GM10266 (cell line): ENCODE results near the gene POR.

Experiments
- DNase-seq: peaks from one replicate; pipeline ENCODE4 v3.0.0; 2012; ENCODE audit errors: extremely low spot score
- CTCF ChIP-seq: IDR thresholded peaks from 2 replicates; pipeline ENCODE4 v1.5.1; 2012; ENCODE audit warnings: mild to moderate bottlenecking, low read depth; ENCODE audit not compliant: control insufficient read depth, insufficient read depth; ENCODE audit errors: missing control alignments

Gene POR

GRCh38 chr7:75981203-75981452 is 66.2 kb downstream of the POR start:
- no peak for TF ChIP-seq CTCF
- DNase-seq, result no peak

GRCh38 chr7:75981453-75982305 is 66.7 kb downstream of the POR start:
- DNase-seq, result no peak
- no peak for TF ChIP-seq CTCF

- TF ChIP-seq CTCF, result no peak
- DNase-seq, result no peak
Measured at GRCh38 chr7:75982306-75983064, 67.5 kb downstream of the POR start.

- DNase-seq, result no peak
- TF ChIP-seq CTCF, result no peak
Measured at GRCh38 chr7:75983471-75984129, 68.6 kb downstream of the POR start.

GRCh38 chr7:75984130-75985008 is 69.4 kb downstream of the POR start:
- no peak for DNase-seq
- no peak for TF ChIP-seq CTCF

GRCh38 chr7:75985009-75985517 is 70.1 kb downstream of the POR start:
- TF ChIP-seq CTCF, result no peak
- DNase-seq, result no peak
